ENCODE results near the gene FRMD5.

Gene FRMD5

DNA sequence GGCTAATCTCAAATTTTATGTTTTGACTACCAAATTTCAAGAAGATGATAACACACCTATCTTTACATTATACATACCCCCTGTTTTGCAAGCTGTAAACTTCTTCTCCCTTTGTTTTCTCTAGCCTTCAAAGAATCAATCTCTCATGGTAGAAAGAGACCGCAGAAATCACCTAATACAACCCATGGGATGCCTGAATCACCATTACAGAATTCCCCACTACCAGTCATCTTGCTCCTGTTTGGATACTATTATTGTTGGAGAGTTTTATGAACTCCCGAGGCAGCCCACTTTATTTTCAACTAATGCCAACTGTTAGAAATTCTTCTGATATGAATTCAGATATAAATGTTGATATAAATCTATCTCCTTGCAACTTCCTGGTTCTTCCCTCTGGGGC, 110.9 kb downstream of the FRMD5 start:
- H3K9ac ChIP-seq (ENCODE audit: low read length): no peak overlapping the region
- H3K27ac ChIP-seq (ENCODE audit: low read depth, low read length): no peak overlapping the region
- H3K36me3 ChIP-seq (ENCODE audit: control insufficient read depth, insufficient read depth, low read length): no peaks in the 10 kb centered on the region
- H3K4me1 ChIP-seq (ENCODE audit: control insufficient read depth, insufficient read depth, low read length): no peaks in the 10 kb centered on the region
- no peaks in the 10 kb centered on the region for H3K27me3 ChIP-seq (ENCODE audit: control insufficient read depth, insufficient read depth, low read length)
- no peak overlapping the region for H3K4me3 ChIP-seq (ENCODE audit: low read length)

DNA sequence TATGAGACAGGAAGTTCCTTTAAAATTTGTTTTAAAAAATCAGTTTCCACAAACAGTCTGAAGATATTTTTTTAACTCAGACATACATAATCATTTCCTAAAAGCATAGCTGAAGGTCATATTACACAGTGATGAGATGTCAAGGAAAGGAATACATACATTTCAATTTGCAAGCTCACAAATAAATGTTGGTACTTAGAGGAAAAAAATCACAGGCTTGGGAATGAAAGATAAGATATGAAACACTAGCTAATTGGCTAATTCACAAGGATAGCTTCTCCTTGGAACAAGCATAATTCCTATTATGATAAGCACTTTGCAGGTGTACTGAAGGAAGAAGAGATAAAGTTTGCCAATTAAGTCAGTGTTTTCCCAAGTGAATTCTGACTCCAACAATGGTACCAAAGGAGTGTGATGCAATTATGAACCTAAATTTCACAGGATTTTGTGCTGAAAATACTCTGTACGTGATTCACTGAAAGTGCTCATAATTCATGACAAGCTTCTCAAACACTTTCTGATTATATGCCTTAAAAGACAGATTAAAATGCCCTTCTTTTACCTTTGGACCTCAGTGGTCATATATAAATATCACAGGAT, 112.4 kb downstream of the FRMD5 start:
- H3K27me3 ChIP-seq (ENCODE audit: control insufficient read depth, insufficient read depth, low read length): no peaks in the 10 kb centered on the region
- no peaks in the 10 kb centered on the region for H3K4me1 ChIP-seq (ENCODE audit: control insufficient read depth, insufficient read depth, low read length)
- H3K9ac ChIP-seq (ENCODE audit: low read length): no peak overlapping the region
- H3K36me3 ChIP-seq (ENCODE audit: control insufficient read depth, insufficient read depth, low read length): no peaks in the 10 kb centered on the region
- no peak overlapping the region for H3K27ac ChIP-seq (ENCODE audit: low read depth, low read length)
- H3K4me3 ChIP-seq (ENCODE audit: low read length): no peak overlapping the region

DNA sequence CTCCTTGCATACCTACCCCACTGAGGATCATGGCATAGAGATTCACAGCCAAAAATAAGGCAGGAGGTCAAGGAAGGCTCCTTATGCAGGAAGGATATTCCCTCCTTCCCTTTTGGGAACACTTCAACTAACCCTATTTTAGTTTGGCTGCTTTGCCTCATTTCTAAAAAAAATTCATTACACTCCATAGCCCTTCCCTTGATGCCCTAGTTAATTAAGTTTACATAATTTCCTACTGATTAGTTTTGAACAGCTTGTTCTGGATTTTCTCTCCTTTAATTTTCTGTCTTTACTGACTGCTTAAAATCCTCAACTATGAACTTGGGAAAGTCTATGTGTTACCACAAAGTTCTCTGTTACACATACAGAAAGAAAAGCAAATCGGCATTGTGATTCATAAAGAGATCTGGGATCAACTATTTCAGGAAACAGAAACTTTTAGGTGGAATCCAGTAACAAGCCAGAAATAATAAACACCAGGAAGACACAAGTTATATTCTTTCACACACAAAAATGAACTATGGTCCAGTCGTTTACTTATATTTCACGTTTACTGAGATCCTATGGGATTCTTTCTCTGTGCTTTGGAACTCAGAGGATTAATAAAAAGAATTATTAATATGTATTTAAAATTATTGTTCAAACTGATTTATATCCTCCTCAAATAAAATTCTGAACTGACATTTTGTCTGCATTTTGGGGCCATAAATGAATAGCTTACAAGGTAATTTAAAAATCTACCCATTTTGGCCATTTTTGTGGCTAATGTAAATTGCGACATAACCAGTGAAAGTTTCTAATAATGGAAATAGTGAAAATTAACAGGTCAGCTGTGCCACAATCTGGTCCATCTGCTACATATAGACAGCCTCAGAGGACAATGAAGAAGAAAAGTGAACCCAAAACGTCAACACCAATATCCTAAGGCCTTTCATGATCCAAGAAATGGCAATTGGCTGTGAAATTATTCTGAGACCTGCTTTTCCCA, 113.8 kb downstream of the FRMD5 start:
- no peaks in the 10 kb centered on the region for H3K36me3 ChIP-seq (ENCODE audit: control insufficient read depth, insufficient read depth, low read length)
- H3K4me1 ChIP-seq (ENCODE audit: control insufficient read depth, insufficient read depth, low read length): no peaks in the 10 kb centered on the region
- no peak overlapping the region for H3K27ac ChIP-seq (ENCODE audit: low read depth, low read length)
- H3K27me3 ChIP-seq (ENCODE audit: control insufficient read depth, insufficient read depth, low read length): no peaks in the 10 kb centered on the region
- H3K9ac ChIP-seq (ENCODE audit: low read length): no peak overlapping the region
- no peak overlapping the region for H3K4me3 ChIP-seq (ENCODE audit: low read length)

DNA sequence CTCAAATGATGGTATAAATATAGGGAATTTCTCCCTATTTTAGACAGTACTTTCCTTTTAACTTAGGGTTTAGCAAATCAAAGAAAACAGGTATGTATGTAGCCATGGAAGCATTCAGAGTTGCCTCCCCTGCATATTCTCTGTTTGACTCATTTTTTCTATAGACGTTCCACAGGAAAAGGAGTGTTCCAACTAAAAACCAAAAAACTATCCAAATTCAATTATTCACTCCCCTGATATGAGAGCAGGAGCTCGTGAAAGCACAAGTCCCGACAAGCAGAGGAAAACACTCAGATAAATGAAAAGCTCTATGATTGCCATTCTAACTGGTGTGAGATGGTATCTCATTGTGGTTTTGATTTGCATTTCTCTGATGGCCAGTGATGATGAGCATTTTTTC, 119.5 kb downstream of the FRMD5 start:
- H3K4me3 ChIP-seq (ENCODE audit: low read length): no peak overlapping the region
- no peaks in the 10 kb centered on the region for H3K27me3 ChIP-seq (ENCODE audit: control insufficient read depth, insufficient read depth, low read length)
- no peak overlapping the region for H3K27ac ChIP-seq (ENCODE audit: low read depth, low read length)
- H3K36me3 ChIP-seq (ENCODE audit: control insufficient read depth, insufficient read depth, low read length): no peaks in the 10 kb centered on the region
- H3K4me1 ChIP-seq (ENCODE audit: control insufficient read depth, insufficient read depth, low read length): no peaks in the 10 kb centered on the region
- no peak overlapping the region for H3K9ac ChIP-seq (ENCODE audit: low read length)

DNA sequence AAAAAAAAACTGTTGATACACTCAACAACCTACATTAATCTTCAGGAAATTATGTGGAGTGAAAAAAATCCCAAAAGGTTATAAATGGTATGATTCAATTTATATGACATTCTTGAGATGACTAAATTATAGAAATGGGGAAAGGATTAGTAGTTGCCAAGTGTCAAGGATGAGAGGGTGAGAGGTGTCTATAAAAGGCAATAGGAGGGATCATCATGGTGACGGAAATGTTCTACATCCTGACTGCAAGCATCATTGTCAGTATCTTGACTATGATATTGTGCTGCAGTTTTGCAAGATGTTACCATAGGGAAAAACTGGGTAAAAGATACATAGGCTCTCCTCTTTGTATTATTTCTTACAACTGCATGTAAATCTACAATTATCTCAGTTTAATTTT, 125.6 kb downstream of the FRMD5 start:
- Histone ChIP-seq H3K36me3 (ENCODE audit: control insufficient read depth, insufficient read depth, low read length) (no peaks in the 10 kb centered on the region), H3K27ac (ENCODE audit: low read depth, low read length) (no peak overlapping the region), H3K4me1 (ENCODE audit: control insufficient read depth, insufficient read depth, low read length) (no peaks in the 10 kb centered on the region), H3K9ac (ENCODE audit: low read length) (no peak overlapping the region), H3K27me3 (ENCODE audit: control insufficient read depth, insufficient read depth, low read length) (no peaks in the 10 kb centered on the region), H3K4me3 (ENCODE audit: low read length) (no peak overlapping the region)

DNA sequence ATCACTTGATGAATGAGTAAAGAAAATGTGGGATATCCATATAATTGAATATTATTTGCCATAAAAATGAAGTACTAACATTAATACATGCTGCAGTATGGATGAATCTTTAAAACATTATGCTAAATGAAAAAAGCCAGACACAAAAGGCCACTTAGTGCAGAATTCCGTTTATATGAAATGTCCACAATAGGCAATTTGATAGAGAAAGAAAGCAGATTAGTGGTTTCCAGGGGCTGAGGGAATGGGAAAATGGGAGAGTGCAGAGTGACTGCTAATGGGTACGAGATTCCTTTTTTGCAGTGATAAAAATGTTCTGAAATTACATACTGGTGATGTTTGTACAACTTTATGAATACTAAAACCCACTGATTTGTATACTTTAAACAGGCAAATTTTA, 126.7 kb downstream of the FRMD5 start:
- no peaks in the 10 kb centered on the region for H3K27me3 ChIP-seq (ENCODE audit: control insufficient read depth, insufficient read depth, low read length)
- no peaks in the 10 kb centered on the region for H3K4me1 ChIP-seq (ENCODE audit: control insufficient read depth, insufficient read depth, low read length)
- H3K36me3 ChIP-seq (ENCODE audit: control insufficient read depth, insufficient read depth, low read length): no peaks in the 10 kb centered on the region
- no peak overlapping the region for H3K9ac ChIP-seq (ENCODE audit: low read length)
- no peak overlapping the region for H3K27ac ChIP-seq (ENCODE audit: low read depth, low read length)
- H3K4me3 ChIP-seq (ENCODE audit: low read length): no peak overlapping the region

DNA sequence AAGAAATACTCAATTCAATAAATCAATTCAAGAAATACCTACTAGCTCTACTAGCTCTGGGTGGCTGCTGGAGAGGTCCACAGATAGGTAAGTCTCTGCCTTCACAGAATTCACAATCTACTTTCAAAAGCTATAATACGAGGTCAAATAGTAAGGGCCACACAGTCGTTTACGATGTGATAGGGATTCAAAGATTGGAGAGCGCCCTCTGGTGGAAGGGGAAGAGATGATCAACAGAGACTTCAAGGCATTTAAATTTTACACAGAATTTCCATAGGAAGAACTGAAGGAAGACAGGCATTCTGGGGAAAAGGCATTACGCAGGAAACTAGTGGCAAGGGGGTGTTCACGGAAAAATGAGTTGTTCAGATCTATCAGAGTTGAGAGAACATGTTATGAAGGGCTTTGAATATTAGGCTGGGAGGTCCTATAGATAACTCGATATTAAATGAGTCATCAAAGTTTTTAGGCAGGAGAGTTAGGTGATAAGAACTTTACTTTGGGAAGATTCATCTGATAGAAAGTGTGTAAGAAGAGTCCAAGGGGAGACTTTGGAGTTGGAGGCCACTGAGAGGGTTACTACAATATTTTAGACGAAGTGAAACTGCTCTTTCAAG, 128.8 kb downstream of the FRMD5 start:
- no peak overlapping the region for H3K9ac ChIP-seq (ENCODE audit: low read length)
- no peaks in the 10 kb centered on the region for H3K4me1 ChIP-seq (ENCODE audit: control insufficient read depth, insufficient read depth, low read length)
- H3K4me3 ChIP-seq (ENCODE audit: low read length): no peak overlapping the region
- H3K27ac ChIP-seq (ENCODE audit: low read depth, low read length): no peak overlapping the region
- no peaks in the 10 kb centered on the region for H3K27me3 ChIP-seq (ENCODE audit: control insufficient read depth, insufficient read depth, low read length)
- no peaks in the 10 kb centered on the region for H3K36me3 ChIP-seq (ENCODE audit: control insufficient read depth, insufficient read depth, low read length)

DNA sequence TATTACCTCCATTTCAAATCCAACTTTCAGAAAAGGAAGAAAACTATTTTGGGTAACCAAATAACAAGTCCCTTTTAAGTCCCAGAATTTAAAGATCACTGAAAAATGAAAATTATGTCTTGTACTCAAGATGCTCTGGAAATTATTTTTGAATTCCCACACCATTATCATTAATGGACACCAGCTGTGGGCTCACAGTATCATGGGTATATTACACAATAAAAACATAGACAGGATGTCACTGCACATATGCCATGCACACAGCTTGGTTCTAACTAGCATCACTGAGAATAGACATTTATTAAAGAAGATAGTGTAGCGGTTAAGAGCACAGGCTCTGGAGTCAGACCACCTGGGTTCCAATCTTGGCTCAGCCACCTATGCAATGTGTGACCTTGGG, 130.4 kb downstream of the FRMD5 start:
- H3K9ac ChIP-seq (ENCODE audit: low read length): no peak overlapping the region
- H3K27me3 ChIP-seq (ENCODE audit: control insufficient read depth, insufficient read depth, low read length): no peaks in the 10 kb centered on the region
- H3K4me3 ChIP-seq (ENCODE audit: low read length): no peak overlapping the region
- no peaks in the 10 kb centered on the region for H3K36me3 ChIP-seq (ENCODE audit: control insufficient read depth, insufficient read depth, low read length)
- H3K27ac ChIP-seq (ENCODE audit: low read depth, low read length): no peak overlapping the region
- H3K4me1 ChIP-seq (ENCODE audit: control insufficient read depth, insufficient read depth, low read length): no peaks in the 10 kb centered on the region

DNA sequence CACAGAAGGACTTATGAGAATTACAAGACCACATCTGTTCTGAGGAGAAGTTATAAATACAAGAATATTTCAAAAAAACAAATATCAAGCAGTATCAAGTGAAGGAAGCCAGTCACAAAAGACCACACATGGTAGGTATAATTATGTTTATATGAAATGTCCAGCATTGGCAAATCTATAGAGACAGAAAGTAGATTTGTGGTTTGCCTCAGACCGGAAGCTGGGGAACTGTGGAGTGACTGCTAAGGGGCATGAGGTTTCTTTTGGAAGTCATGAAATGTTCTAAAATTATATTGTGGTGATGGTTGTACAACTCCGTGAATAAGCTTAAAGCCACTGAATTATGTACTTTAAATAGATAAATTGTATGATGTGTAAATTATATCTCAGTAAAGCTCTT, 136.9 kb downstream of the FRMD5 start:
- no peaks in the 10 kb centered on the region for H3K27me3 ChIP-seq (ENCODE audit: control insufficient read depth, insufficient read depth, low read length)
- no peaks in the 10 kb centered on the region for H3K4me1 ChIP-seq (ENCODE audit: control insufficient read depth, insufficient read depth, low read length)
- H3K36me3 ChIP-seq (ENCODE audit: control insufficient read depth, insufficient read depth, low read length): no peaks in the 10 kb centered on the region
- no peak overlapping the region for H3K9ac ChIP-seq (ENCODE audit: low read length)
- H3K4me3 ChIP-seq (ENCODE audit: low read length): no peak overlapping the region
- H3K27ac ChIP-seq (ENCODE audit: low read depth, low read length): no peak overlapping the region

DNA sequence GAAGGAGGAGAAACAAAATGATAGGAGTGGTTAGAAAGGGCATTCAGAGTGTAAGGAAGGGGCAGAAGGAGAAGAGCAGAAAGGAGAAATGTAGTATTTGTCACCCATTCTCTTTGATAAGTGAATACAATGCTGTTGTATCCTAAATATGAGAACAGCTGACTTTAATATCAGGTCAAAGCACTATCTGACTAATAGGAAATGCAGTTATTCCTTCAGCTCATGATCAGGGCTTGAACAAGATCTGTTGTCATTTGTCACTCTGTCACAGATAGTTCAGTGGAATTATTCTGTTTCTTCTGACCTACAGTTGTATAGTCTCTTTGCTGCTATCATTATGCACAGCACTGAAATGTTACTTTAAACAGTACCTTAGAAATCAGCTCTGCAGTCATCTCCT, 149.4 kb downstream of the FRMD5 start:
- Histone ChIP-seq H3K4me1 (ENCODE audit: control insufficient read depth, insufficient read depth, low read length) (no peaks in the 10 kb centered on the region), H3K36me3 (ENCODE audit: control insufficient read depth, insufficient read depth, low read length) (no peaks in the 10 kb centered on the region), H3K4me3 (ENCODE audit: low read length) (no peak overlapping the region), H3K27ac (ENCODE audit: low read depth, low read length) (no peak overlapping the region), H3K9ac (ENCODE audit: low read length) (no peak overlapping the region), H3K27me3 (ENCODE audit: control insufficient read depth, insufficient read depth, low read length) (no peaks in the 10 kb centered on the region)

DNA sequence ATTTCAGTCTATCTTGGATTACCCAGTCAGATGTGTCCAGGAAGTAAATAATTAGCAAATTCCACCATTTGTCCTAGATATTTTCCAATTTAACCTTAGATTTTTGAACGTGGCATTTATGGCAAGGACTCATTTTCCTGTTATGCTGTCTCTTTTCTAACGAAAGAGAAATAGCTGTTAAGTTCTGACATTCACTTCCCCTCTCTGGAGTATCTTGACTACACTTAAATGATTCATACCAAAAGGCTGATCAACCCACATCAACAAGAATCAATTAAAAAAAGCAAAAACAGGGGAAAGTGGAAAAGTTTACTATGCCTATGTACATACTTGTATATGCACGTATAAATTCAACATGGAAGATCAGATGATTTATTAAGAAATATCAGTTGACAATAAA, 149.9 kb downstream of the FRMD5 start:
- H3K4me3 ChIP-seq (ENCODE audit: low read length): no peak overlapping the region
- H3K4me1 ChIP-seq (ENCODE audit: control insufficient read depth, insufficient read depth, low read length): no peaks in the 10 kb centered on the region
- no peak overlapping the region for H3K9ac ChIP-seq (ENCODE audit: low read length)
- H3K36me3 ChIP-seq (ENCODE audit: control insufficient read depth, insufficient read depth, low read length): no peaks in the 10 kb centered on the region
- no peak overlapping the region for H3K27ac ChIP-seq (ENCODE audit: low read depth, low read length)
- H3K27me3 ChIP-seq (ENCODE audit: control insufficient read depth, insufficient read depth, low read length): no peaks in the 10 kb centered on the region

DNA sequence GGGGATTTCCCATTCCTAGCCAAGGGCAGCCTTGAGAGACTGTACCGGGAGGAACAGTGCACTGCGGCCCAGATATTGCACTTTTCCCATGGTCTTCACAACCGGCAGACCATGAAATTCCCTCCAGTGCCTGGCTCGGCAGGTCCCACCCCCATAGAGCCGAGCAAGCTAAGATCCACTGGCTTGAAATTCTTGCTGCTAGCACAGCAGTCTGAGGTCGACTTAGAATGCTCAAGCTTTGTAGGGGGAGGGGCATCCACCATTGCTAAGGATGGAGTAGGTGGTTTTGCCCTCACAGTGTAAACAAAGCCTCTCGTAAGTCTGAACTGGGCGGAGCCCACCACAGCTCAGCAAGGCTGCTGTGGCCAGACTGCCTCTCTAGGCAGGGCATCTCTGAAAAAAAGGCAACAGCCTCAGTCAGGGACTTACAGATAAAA, 156.3 kb downstream of the FRMD5 start:
- Histone ChIP-seq H3K27me3 (ENCODE audit: control insufficient read depth, insufficient read depth, low read length) (no peaks in the 10 kb centered on the region), H3K36me3 (ENCODE audit: control insufficient read depth, insufficient read depth, low read length) (no peaks in the 10 kb centered on the region), H3K4me3 (ENCODE audit: low read length) (no peak overlapping the region), H3K9ac (ENCODE audit: low read length) (no peak overlapping the region), H3K4me1 (ENCODE audit: control insufficient read depth, insufficient read depth, low read length) (no peaks in the 10 kb centered on the region), H3K27ac (ENCODE audit: low read depth, low read length) (no peak overlapping the region)
